ENCODE data around the gene PRR13. TPM values are rescaled to one million over a fixed set of nuclear protein-coding genes. Genes with fewer than 3 reads are reported as not detected.
"Not testable (repeated sequence)": the region's sequence is repeated elsewhere in the genome, so short reads cannot be mapped to it uniquely, and the experiment has no call there.

Gene PRR13
- 100 to 1,000 TPM; 172 to 193 (median 185) TPM for polyA plus RNA-seq (ENCODE audit: insufficient read length in 3 of 3)
- long read RNA-seq, donor 1, transcript PRR13-209 (4 exons, 625 nt): minor isoform, 5 of 78 reads
- long read RNA-seq, donor 1, transcript PRR13-202 (4 exons, 1,229 nt): major isoform, 32 of 78 reads
- long read RNA-seq, donor 1, transcript PRR13-208 (3 exons, 786 nt): minor isoform, 9 of 78 reads
- long read RNA-seq, donor 1, partial matches to known transcripts: 29 of 78 reads
- long read RNA-seq, donor 1, other reads (novel, unspliced or antisense): 0 of 78 reads
- long read RNA-seq, donor 2, transcript PRR13-208 (3 exons, 786 nt): minor isoform, 12 of 119 reads
- long read RNA-seq, donor 2, transcript PRR13-202 (4 exons, 1,229 nt): major isoform, 55 of 119 reads
- long read RNA-seq, donor 2, transcript PRR13-209 (4 exons, 625 nt): minor isoform, 10 of 119 reads
- long read RNA-seq, donor 2, partial matches to known transcripts: 32 of 119 reads
- long read RNA-seq, donor 2, other reads (novel, unspliced or antisense): 5 of 119 reads
- long read RNA-seq, donor 3, transcript PRR13-202 (4 exons, 1,229 nt): major isoform, 43 of 91 reads
- long read RNA-seq, donor 3, transcript PRR13-208 (3 exons, 786 nt): minor isoform, 15 of 91 reads
- long read RNA-seq, donor 3, partial matches to known transcripts: 24 of 91 reads
- long read RNA-seq, donor 3, other reads (novel, unspliced or antisense): 5 of 91 reads
- long read RNA-seq, donor 4, transcript PRR13-208 (3 exons, 786 nt): minor isoform, 10 of 114 reads
- long read RNA-seq, donor 4, transcript PRR13-202 (4 exons, 1,229 nt): major isoform, 62 of 114 reads
- long read RNA-seq, donor 4, partial matches to known transcripts: 35 of 114 reads
- long read RNA-seq, donor 4, other reads (novel, unspliced or antisense): 0 of 114 reads
- long read RNA-seq, donor 5, transcript PRR13-208 (3 exons, 786 nt): minor isoform, 8 of 43 reads
- long read RNA-seq, donor 5, transcript PRR13-202 (4 exons, 1,229 nt): major isoform, 17 of 43 reads
- long read RNA-seq, donor 5, partial matches to known transcripts: 18 of 43 reads
- long read RNA-seq, donor 5, other reads (novel, unspliced or antisense): 0 of 43 reads
- long read RNA-seq, donor 6, transcript PRR13-202 (4 exons, 1,229 nt): major isoform, 55 of 106 reads
- long read RNA-seq, donor 6, transcript PRR13-209 (4 exons, 625 nt): minor isoform, 7 of 106 reads
- long read RNA-seq, donor 6, transcript PRR13-208 (3 exons, 786 nt): minor isoform, 10 of 106 reads
- long read RNA-seq, donor 6, partial matches to known transcripts: 24 of 106 reads
- long read RNA-seq, donor 6, other reads (novel, unspliced or antisense): 6 of 106 reads
- long read RNA-seq, donor 7, transcript PRR13-202 (4 exons, 1,229 nt): major isoform, 41 of 118 reads
- long read RNA-seq, donor 7, transcript PRR13-208 (3 exons, 786 nt): minor isoform, 15 of 118 reads
- long read RNA-seq, donor 7, transcript PRR13-209 (4 exons, 625 nt): minor isoform, 8 of 118 reads
- long read RNA-seq, donor 7, partial matches to known transcripts: 53 of 118 reads
- long read RNA-seq, donor 7, other reads (novel, unspliced or antisense): 0 of 118 reads
- long read RNA-seq, donor 8, transcript PRR13-202 (4 exons, 1,229 nt): major isoform, 6 of 8 reads
- long read RNA-seq, donor 8, partial matches to known transcripts: 0 of 8 reads
- long read RNA-seq, donor 8, other reads (novel, unspliced or antisense): 0 of 8 reads
- long read RNA-seq, donor 9, transcript PRR13-202 (4 exons, 1,229 nt): major isoform, 66 of 119 reads
- long read RNA-seq, donor 9, transcript PRR13-209 (4 exons, 625 nt): minor isoform, 11 of 119 reads
- long read RNA-seq, donor 9, transcript PRR13-208 (3 exons, 786 nt): minor isoform, 10 of 119 reads
- long read RNA-seq, donor 9, partial matches to known transcripts: 32 of 119 reads
- long read RNA-seq, donor 9, other reads (novel, unspliced or antisense): 0 of 119 reads
- long read RNA-seq, donor 10, transcript PRR13-208 (3 exons, 786 nt): minor isoform, 14 of 103 reads
- long read RNA-seq, donor 10, transcript PRR13-209 (4 exons, 625 nt): minor isoform, 15 of 103 reads
- long read RNA-seq, donor 10, transcript PRR13-202 (4 exons, 1,229 nt): major isoform, 39 of 103 reads
- long read RNA-seq, donor 10, partial matches to known transcripts: 32 of 103 reads
- long read RNA-seq, donor 10, other reads (novel, unspliced or antisense): 0 of 103 reads
- long read RNA-seq, donor 11, transcript PRR13-202 (4 exons, 1,229 nt): major isoform, 24 of 79 reads
- long read RNA-seq, donor 11, transcript PRR13-209 (4 exons, 625 nt): minor isoform, 5 of 79 reads
- long read RNA-seq, donor 11, transcript PRR13-208 (3 exons, 786 nt): minor isoform, 12 of 79 reads
- long read RNA-seq, donor 11, partial matches to known transcripts: 35 of 79 reads
- long read RNA-seq, donor 11, other reads (novel, unspliced or antisense): 0 of 79 reads
- long read RNA-seq, donor 12, transcript PRR13-209 (4 exons, 625 nt): minor isoform, 14 of 111 reads
- long read RNA-seq, donor 12, transcript PRR13-202 (4 exons, 1,229 nt): major isoform, 62 of 111 reads
- long read RNA-seq, donor 12, transcript PRR13-208 (3 exons, 786 nt): minor isoform, 8 of 111 reads
- long read RNA-seq, donor 12, partial matches to known transcripts: 18 of 111 reads
- long read RNA-seq, donor 12, other reads (novel, unspliced or antisense): 6 of 111 reads
- long read RNA-seq, donor 13, transcript PRR13-209 (4 exons, 625 nt): minor isoform, 7 of 55 reads
- long read RNA-seq, donor 13, transcript PRR13-202 (4 exons, 1,229 nt): major isoform, 10 of 55 reads
- long read RNA-seq, donor 13, transcript PRR13-208 (3 exons, 786 nt): minor isoform, 9 of 55 reads
- long read RNA-seq, donor 13, partial matches to known transcripts: 28 of 55 reads
- long read RNA-seq, donor 13, other reads (novel, unspliced or antisense): 0 of 55 reads
- long read RNA-seq, donor 14: 0 reads
- long read RNA-seq, donor 15, transcript PRR13-209 (4 exons, 625 nt): minor isoform, 17 of 174 reads
- long read RNA-seq, donor 15, transcript PRR13-208 (3 exons, 786 nt): minor isoform, 20 of 174 reads
- long read RNA-seq, donor 15, transcript PRR13-202 (4 exons, 1,229 nt): major isoform, 83 of 174 reads
- long read RNA-seq, donor 15, partial matches to known transcripts: 51 of 174 reads
- long read RNA-seq, donor 15, other reads (novel, unspliced or antisense): 0 of 174 reads
- long read RNA-seq, donor 16, transcript PRR13-208 (3 exons, 786 nt): minor isoform, 16 of 124 reads
- long read RNA-seq, donor 16, transcript PRR13-209 (4 exons, 625 nt): minor isoform, 11 of 124 reads
- long read RNA-seq, donor 16, transcript PRR13-202 (4 exons, 1,229 nt): major isoform, 51 of 124 reads
- long read RNA-seq, donor 16, partial matches to known transcripts: 44 of 124 reads
- long read RNA-seq, donor 16, other reads (novel, unspliced or antisense): 0 of 124 reads

- DNase-seq: peak; percentile 99
Measured at GRCh38 chr12:53441040-53441833, at the start of gene PRR13. Gene PRR13 (plus strand): TSS chr12:53441734. CDS start chr12:53442715, 981 bp downstream.

GRCh38 chr12:53399896-53400295, 41.6 kb upstream of the PRR13 start:
- no peak for DNase-seq

- DNase-seq: not testable (repeated sequence)
Measured at GRCh38 chr12:53402351-53402750, 39.2 kb upstream of the PRR13 start.

GRCh38 chr12:53402871-53403270, 38.7 kb upstream of the PRR13 start:
- DNase-seq: no peak

- no peak for DNase-seq
Measured at GRCh38 chr12:53410951-53411350, 30.6 kb upstream of the PRR13 start.

GRCh38 chr12:53413485-53414204, 27.9 kb upstream of the PRR13 start:
- DNase-seq: no peak

- DNase-seq: no peak
Measured at GRCh38 chr12:53414756-53415417, 26.6 kb upstream of the PRR13 start.

GRCh38 chr12:53415752-53416389, 25.7 kb upstream of the PRR13 start:
- not testable (repeated sequence) for DNase-seq

- DNase-seq: not testable (repeated sequence)
Measured at GRCh38 chr12:53417291-53417816, 24.2 kb upstream of the PRR13 start.

GRCh38 chr12:53418221-53418620, 23.3 kb upstream of the PRR13 start:
- DNase-seq: no peak

GRCh38 chr12:53419756-53420155, 21.8 kb upstream of the PRR13 start:
- DNase-seq: no peak

GRCh38 chr12:53422247-53422646, 19.3 kb upstream of the PRR13 start:
- DNase-seq: not testable (repeated sequence)

- DNase-seq: no peak
Measured at GRCh38 chr12:53423597-53423996, 17.9 kb upstream of the PRR13 start, which contains the start of gene AMHR2. Gene AMHR2 (plus strand): TSS chr12:53423855. CDS start chr12:53423935, 80 bp downstream.
